ENCODE results near the gene CDKN1C. TPM values are rescaled to one million over a fixed set of nuclear protein-coding genes. Genes with fewer than 3 reads are reported as not detected.

The CDKN1C gene
- total RNA-seq, 1 experiment from 2014 or later = 15.4 TPM

- no peaks in the 10 kb centered on the region for H3K36me3 Mint-ChIP-seq (ENCODE audit: insufficient read depth in 1 of 3, low read depth in 3 of 3)
- WGBS (ENCODE audit: extremely low coverage, insufficient read length, low lambda C conversion rate) = no CpG with 5 or more reads among the region's 12 CpGs
Observed at GRCh38 chr11:2844996-2845395, 40.6 kb downstream of the CDKN1C start.

More at GRCh38 chr11:2844996-2845395, 40.6 kb downstream of the CDKN1C start:
- Histone ChIP-seq H3K23ac (ENCODE audit: insufficient read length, low read depth, low read length) (no peak overlapping the region), H3K4ac (ENCODE audit: low read depth, low read length) (no peak overlapping the region), H3K9ac (ENCODE audit: extremely low read depth, insufficient read length, low read length) (no peak overlapping the region), H2AK5ac (ENCODE audit: insufficient read length, low read length) (no peak overlapping the region), H2BK120ac (ENCODE audit: low read depth, low read length, poor library complexity, severe bottlenecking) (no peak overlapping the region), H2BK12ac (ENCODE audit: insufficient read length, low read depth, low read length) (no peak overlapping the region), H3K4me2 (ENCODE audit: insufficient read depth, insufficient read length, low read length) (no peak overlapping the region), H3K27me3 (ENCODE audit: insufficient read depth, low read length) (no peaks in the 10 kb centered on the region; the same call in 1 of the 2 replicates), H4K20me1 (ENCODE audit: control insufficient read depth, insufficient read depth, insufficient read length) (no peaks in the 10 kb centered on the region), H3K14ac (ENCODE audit: insufficient read depth, low read length) (no peak overlapping the region), H3T11ph (ENCODE audit: low read length) (no peak overlapping the region), H3K23me2 (ENCODE audit: insufficient read length, low read depth, low read length, poor library complexity, severe bottlenecking) (no peaks in the 10 kb centered on the region), H4K8ac (replicated peaks; ENCODE audit: insufficient read length, low read depth, low read length) (no peak overlapping the region), H2BK15ac (ENCODE audit: low read depth, low read length) (no peak overlapping the region), H3K79me2 (ENCODE audit: insufficient read depth, low read length) (no peaks in the 10 kb centered on the region), H4K91ac (ENCODE audit: insufficient read length, low read depth, low read length) (no peak overlapping the region), H3K79me1 (ENCODE audit: insufficient read depth, low read depth, low read length, poor library complexity, severe bottlenecking) (no peaks in the 10 kb centered on the region), H2AFZ (ENCODE audit: low read length) (no peak overlapping the region), H2BK20ac (ENCODE audit: low read depth, low read length, poor library complexity, severe bottlenecking) (no peak overlapping the region), H3K56ac (ENCODE audit: insufficient read length, low read depth, low read length) (no peak overlapping the region), H3K27ac (ENCODE audit: insufficient read length, low read depth, low read length) (no peak overlapping the region), H3K18ac (ENCODE audit: insufficient read length, low read depth, low read length) (no peak overlapping the region), H3K9me3 (ENCODE audit: control insufficient read depth, low read depth, low read length) (no peaks in the 10 kb centered on the region), H3K4me1 (ENCODE audit: insufficient read depth, low read length) (no peaks in the 10 kb centered on the region), H4K5ac (ENCODE audit: insufficient read length, low read depth, low read length) (no peak overlapping the region), H2BK5ac (ENCODE audit: insufficient read length, low read length) (no peak overlapping the region)
- DNase-seq = no peak
- no peaks in the 10 kb centered on the region for H3K9me3 Mint-ChIP-seq
- H3K27me3 Mint-ChIP-seq (ENCODE audit: low read depth) = peaks cover 66% of the 10 kb centered on the region
- H3K27ac Mint-ChIP-seq = no peak overlapping the region
- TF ChIP-seq CTCF (conservative IDR thresholded peaks at IDR 0.05) = no peak
- H3K4me1 Mint-ChIP-seq = peaks cover 5 to 9% of the 10 kb centered on the region in 2 experiments; a peak in 3 of 4 replicates
- no peak overlapping the region for H3K4me3 Mint-ChIP-seq
